HG02798 (cell line): ENCODE results near the gene ZBTB46.
"Not testable (repeated sequence)": the region's sequence is repeated elsewhere in the genome, so short reads cannot be mapped to it uniquely, and the experiment has no call there.

Experiments used
- ATAC-seq: cut with Tn5 transposase; IDR thresholded peaks from one replicate; pipeline ENCODE4 v1.9.1; 2021; ENCODE audit warnings: mild to moderate bottlenecking; ENCODE audit not compliant: unreplicated experiment, poor library complexity

Gene ZBTB46

DNA sequence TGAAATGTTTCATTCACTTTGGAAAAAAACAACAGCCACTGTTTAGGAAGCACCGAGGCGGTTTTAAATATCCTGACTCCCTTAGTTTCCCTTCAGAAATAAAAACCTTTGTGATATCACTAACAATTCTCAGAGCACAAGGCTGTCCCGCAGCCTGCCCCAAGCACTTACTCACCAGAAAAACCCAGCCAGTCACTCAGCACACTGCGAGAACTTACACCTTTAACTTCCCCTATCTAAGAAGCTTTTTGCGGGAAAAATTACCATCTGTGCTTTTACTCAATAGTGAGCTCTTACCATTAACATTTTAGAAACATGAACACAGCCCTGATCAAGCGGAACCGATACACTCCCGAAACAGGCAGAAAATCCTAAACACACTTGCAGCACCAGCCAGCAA, 9.3 kb downstream of the ZBTB46 start:
- ATAC-seq, result no peak

GRCh38 chr20:63819224-63819921, 11.7 kb downstream of the ZBTB46 start:
- ATAC-seq, result no peak

DNA sequence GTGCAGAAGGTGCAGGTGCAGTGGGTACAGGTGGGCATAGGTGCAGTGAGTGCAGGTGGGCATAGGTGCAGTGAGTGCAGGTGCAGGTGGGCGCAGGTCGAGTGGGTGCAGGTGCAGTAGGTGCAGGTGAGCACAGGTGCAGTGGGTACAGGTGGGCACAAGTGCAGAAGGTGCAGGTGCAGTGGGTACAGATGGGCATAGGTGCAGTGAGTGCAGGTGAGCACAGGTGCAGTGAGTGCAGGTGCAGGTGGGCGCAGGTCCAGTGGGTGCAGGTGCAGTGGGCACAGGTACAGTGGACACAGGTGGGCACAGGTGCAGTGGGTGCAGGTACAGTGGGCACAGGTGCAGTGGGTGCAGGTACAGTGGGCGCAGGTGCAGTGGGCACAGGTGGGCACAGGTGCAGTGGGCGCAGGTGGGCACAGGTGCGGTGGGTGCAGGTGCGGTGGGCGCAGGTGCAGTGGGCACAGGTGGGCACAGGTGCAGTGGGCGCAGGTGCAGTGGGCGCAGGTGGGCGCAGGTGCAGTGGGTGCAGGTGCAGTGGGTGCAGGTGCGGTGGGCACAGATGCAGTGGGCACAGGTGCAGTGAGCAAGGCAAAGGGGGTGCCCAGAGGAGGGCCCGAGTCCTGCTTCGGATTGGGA, 15.3 kb downstream of the ZBTB46 start:
- no peak for ATAC-seq

GRCh38 chr20:63814891-63815614, 16.0 kb downstream of the ZBTB46 start:
- ATAC-seq, result no peak

DNA sequence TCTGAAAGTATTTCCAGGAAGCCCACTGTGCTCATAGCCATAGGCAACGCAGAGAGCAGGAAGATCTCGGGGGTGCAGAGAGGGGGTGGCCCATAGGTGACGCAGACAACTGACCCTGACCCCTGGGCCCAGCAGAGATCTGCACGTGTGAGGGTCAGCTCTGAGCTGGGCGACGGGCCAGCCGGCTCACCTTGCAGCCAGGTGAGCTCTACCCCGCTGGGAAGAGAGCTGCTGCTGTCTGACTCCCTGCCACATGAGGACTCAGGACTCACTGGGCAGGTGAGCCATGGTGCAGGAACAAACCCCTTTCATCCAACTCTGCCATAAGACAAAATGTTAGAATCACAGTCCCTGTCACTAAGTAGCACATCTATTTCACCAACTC, 19.6 kb downstream of the ZBTB46 start:
- no peak for ATAC-seq

- ATAC-seq, result no peak
These were observed 20.2 kb downstream of the ZBTB46 start for GRCh38 chr20:63810730-63811490.

- ATAC-seq, result no peak
These were observed 21.2 kb downstream of the ZBTB46 start for GRCh38 chr20:63809856-63810255.

DNA sequence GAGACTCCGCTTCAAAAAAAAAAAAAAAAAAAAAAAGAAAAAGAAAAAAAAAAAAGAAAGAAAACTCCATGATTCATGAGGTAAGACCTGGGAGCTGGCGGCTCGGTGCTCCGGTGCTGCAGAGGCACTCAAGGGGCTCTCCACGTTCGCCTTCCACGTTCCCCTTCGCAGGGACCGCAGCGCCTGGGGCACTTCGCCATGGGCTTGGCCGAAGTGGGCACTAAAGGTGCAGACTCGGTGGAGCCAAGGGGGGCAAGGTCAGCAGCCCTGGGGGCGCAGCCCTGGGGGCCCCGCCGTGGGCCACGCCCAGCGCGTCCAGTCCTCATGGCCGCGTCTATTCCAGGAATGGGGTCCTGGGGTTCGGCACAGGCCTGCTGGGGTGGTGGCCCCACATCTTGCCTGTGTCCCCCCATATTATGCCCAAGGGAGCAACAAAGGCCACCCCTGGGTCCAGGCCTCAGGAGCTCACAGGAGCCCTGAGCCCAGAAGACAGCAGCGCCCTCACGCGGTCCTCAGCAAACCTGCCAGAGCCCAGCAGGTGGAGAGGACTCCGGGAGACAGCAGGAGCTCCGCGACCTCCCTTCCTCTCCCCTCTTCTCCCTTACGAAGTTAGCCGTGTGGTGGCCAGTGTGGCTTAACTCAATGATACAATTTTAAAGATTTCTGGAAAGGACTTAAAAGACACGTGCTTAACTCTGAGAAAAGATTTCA, 21.9 kb downstream of the ZBTB46 start:
- no peak for ATAC-seq

- ATAC-seq, result no peak
These were observed 22.8 kb downstream of the ZBTB46 start for GRCh38 chr20:63808145-63808724.

DNA sequence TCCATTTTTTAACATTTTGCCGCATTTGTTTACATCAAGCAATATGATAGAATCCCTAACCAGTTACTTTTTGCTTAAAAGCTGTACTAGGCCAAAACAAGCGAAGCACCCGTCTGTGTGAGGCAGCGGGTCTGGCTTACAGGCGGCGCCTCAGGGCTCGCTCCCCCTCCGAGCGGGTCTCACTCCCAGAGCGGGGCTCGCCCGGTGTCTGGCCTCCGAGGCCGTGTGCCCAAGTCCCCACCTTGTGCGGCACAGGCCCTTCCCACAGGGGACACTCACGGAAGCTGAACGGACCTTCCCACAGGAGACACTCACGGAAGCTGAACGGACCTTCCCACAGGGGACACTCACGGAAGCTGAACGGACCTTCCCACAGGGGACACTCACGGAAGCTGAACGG, 23.4 kb downstream of the ZBTB46 start:
- ATAC-seq, result no peak

DNA sequence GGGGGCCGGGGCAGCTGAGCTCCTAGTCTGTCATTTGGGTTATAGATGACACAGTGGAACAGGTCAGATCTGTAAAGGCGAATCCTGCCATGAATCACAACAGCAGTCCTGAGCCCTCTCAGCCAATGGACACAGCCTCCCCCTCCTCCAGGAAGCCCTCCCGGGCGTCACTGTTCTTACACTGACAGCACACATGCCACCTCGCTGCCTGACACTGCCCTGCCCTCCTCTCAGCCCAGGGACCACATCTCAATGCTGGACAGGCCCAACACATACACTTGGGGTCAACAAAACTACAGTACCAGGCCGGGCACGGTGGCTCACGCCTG, 26.8 kb downstream of the ZBTB46 start:
- ATAC-seq, result no peak

DNA sequence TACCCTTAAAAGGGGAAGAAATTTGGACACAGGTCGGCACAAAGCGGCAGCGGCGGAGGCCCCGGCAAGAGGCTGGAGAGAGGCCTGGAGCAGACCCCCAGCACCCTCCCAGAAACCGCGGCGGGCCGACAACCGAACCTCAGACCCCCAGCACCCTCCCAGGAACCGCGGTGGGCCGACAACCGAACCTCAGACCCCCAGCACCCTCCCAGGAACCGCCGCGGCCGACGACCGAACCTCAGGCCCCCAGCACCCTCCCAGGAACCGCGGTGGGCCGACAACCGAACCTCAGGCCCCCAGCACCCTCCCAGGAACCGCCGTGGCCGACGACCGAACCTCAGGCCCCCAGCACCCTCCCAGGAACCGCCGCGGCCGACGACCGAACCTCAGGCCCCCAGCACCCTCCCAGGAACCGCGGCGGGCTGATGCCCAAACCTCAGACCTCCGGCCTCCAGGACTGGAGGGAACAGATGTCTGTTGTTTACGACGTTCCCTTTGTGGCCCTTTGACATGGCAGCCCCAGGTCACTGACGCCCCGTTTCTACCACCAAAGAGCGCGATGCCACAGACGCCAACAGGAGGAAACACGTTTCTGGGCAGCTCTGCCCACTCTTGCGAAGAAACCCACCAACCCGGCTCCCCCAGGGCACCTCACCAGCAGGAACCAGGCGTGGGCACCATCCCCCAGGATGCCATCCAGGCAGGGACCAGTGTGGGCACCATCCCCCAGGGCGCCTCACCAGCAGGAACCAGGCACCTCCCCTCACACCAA, 28.4 kb downstream of the ZBTB46 start:
- no peak for ATAC-seq

DNA sequence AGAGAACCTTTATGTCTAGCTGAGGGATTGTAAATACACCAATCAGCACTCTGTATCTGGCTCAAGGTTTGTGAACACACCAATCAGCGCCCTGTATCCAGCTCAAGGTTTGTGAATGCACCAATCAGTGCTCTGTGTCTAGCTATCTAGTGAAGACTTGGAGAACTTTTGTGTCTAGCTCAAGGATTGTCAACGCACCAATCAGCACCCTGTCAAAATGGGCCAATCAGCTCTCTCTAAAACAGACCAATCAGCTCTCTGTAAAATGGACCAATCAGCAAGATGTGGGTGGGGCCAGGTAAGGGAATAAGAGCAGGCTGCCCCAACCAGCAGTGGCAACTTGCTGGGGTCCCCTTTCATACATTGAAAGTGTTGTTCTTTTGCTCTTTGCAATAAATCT, 29.9 kb downstream of the ZBTB46 start:
- ATAC-seq, result not testable (repeated sequence)

DNA sequence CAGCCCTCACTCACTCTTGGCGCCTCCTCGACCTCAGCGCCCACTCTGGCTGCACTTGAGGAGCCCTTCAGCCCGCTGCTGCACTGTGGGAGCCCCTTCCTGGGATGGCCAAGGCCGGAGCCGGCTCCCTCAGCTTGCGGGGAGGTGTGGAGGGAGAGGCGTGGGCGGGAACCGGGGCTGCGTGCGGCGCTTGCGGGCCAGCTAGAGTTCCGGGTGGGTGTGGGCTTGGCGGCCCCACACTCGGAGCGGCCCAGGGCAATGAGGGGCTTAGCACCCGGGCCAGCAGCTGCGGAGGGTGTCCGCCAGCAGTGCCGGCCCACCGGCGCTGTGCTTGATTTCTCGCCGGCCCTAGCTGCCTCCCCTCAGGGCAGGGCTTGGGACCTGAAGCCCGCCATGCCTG, 30.7 kb downstream of the ZBTB46 start:
- ATAC-seq, result not testable (repeated sequence)

DNA sequence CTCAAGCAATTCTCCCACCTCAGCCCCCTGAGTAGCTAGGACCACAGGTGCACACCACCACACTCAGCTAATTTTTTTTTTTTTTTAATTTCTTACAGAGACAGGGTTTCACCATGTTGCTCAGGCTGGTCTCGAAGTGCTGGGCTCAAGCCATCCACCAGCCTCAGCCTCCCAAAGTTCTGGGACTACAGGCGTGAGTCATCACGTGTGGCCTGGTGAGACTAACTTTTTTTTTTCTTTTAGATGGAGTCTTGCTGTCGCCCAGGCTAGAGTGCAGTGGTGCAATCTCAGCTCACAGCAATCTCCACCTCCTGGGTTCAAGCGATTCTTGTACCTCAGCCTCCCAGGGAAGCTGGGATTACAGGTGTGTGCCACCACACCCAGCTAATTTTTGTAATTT, 31.9 kb downstream of the ZBTB46 start:
- not testable (repeated sequence) for ATAC-seq

GRCh38 chr20:63797175-63797574, 33.9 kb downstream of the ZBTB46 start:
- not testable (repeated sequence) for ATAC-seq

GRCh38 chr20:63795178-63795830, 35.8 kb downstream of the ZBTB46 start:
- no peak for ATAC-seq

GRCh38 chr20:63794614-63795013, 36.5 kb downstream of the ZBTB46 start:
- no peak for ATAC-seq

DNA sequence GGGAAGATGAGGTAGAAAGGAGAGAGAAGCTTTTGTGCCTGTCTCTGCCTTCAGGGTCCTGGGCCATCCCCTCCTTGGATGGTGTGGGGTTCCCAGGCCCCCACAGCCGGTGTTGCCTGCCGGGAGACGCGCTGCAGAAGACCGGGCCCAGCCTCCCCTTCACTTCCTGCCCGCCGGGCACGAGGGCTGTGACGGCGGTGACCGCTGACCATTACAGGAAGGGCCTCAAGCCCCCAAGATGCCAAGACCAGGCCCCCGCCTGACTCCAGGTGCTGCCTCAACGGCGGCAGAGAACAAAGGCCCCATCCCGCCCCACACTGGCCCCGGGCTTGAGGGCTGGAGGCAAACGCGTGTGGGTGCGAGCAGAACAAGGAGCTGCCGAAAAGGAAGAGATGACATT, 38.2 kb downstream of the ZBTB46 start:
- ATAC-seq, result no peak
